ENCODE data around the gene DFFB.

DFFB gene

DNA sequence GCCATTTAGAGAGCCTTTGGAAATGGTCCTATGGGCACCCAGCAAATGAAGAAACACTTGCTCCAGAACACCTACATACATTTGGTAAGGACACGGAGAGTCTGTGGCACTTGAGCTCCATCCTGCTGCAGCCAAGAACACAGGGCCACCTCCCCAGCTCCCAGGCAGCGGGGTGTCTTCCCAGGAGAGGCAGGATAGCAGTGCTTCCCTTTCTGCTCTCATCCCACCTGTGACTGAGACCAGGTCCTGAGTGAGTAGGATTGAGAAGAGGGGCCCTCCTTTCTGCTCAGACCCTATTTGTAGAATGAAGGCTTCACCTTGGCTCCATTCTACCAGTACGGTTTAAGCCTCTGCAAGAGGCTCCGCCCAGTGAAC lies 38.7 kb downstream of the DFFB start:
- POLR2A ChIA-PET, result no interaction called here
- DNase-seq (ENCODE audit: extremely low spot score), result no peak
- no peak for TF ChIP-seq SUZ12 (IDR thresholded peaks at IDR 0.05)
- CTCF ChIA-PET, result no interaction called here

DNA sequence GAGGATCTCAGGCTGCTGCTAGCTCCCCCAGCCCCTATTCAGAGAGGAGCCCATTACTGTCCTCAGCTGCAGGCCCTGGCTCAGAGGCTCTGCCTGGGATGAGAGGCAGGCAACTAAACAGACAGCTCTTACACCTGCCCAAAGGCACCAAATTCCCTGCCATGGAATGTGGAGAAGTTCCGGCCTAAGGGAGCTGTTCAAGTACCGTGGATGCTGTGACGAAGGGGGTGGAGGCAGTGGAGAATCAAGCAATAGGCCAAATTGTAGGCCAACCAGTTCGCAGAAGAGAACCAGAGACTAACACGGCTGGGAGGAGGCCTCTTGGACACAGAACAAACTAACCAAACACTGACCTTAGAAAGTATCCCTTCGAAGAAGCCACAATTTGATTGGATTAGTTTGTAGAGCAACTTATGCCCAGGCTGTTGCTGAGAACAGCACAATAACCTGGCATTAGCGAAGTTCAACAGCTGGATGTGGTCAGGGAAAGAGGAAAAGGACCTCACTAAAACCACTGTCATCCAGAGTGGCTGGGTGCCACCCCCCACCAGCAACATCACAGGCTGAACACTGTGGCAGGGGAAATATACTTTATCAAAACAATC lies 39.2 kb downstream of the DFFB start:
- DNase-seq (ENCODE audit: extremely low spot score), result no peak
- ChIA-PET CTCF (no interaction called here), POLR2A (no interaction called here)
- no peak for TF ChIP-seq BHLHE40 (IDR thresholded peaks at IDR 0.05; ENCODE audit: borderline replicate concordance)
- no peak for TF ChIP-seq ELF4 (IDR thresholded peaks at IDR 0.05)
- TF ChIP-seq NFRKB (IDR thresholded peaks at IDR 0.05), result no peak
- no peak for TF ChIP-seq SP1 (IDR thresholded peaks at IDR 0.05)
- TF ChIP-seq SUZ12 (IDR thresholded peaks at IDR 0.05), result no peak
- no peak for TF ChIP-seq FOXK2 (IDR thresholded peaks at IDR 0.05)
- TF ChIP-seq, protein P1, sequence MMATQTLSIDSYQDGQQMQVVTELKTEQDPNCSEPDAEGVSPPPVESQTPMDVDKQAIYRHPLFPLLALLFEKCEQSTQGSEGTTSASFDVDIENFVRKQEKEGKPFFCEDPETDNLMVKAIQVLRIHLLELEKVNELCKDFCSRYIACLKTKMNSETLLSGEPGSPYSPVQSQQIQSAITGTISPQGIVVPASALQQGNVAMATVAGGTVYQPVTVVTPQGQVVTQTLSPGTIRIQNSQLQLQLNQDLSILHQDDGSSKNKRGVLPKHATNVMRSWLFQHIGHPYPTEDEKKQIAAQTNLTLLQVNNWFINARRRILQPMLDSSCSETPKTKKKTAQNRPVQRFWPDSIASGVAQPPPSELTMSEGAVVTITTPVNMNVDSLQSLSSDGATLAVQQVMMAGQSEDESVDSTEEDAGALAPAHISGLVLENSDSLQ (IDR thresholded peaks at IDR 0.05), result no peak
- no peak for TF ChIP-seq ARNT (IDR thresholded peaks at IDR 0.05)
- no peak for TF ChIP-seq L3MBTL2 (conservative IDR thresholded peaks at IDR 0.05)
- TF ChIP-seq FOXA1 (IDR thresholded peaks at IDR 0.05), result no peak
- TF ChIP-seq CTBP1 (IDR thresholded peaks at IDR 0.05; ENCODE audit: borderline replicate concordance), result no peak
- TF ChIP-seq HDGF (IDR thresholded peaks at IDR 0.05; ENCODE audit: borderline replicate concordance), result no peak
- no peak for TF ChIP-seq TARDBP (IDR thresholded peaks at IDR 0.05)
- TF ChIP-seq ZNF384 (IDR thresholded peaks at IDR 0.05), result no peak
- TF ChIP-seq FOXM1 (IDR thresholded peaks at IDR 0.05; ENCODE audit: borderline replicate concordance), result no peak
- TF ChIP-seq LEF1 (IDR thresholded peaks at IDR 0.05; ENCODE audit: borderline replicate concordance), result no peak

DNA sequence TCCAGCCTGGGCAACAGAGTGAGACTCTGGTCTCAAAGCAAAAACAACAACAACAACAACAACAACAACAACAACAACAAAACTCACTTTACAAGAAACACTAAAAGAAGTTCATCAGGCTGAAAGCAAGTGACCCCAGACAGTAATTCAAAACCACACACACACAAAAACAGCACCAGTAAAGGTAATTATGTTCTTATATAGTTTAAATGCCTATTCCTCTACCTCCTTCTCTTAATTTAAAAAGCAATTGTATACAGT lies 41.1 kb downstream of the DFFB start:
- ChIA-PET POLR2A (no interaction called here), CTCF (no interaction called here)
- TF ChIP-seq LEF1 (IDR thresholded peaks at IDR 0.05; ENCODE audit: borderline replicate concordance) (no peak), FOXA1 (IDR thresholded peaks at IDR 0.05) (no peak), TARDBP (IDR thresholded peaks at IDR 0.05) (no peak), FOXK2 (IDR thresholded peaks at IDR 0.05) (no peak), FOXM1 (IDR thresholded peaks at IDR 0.05; ENCODE audit: borderline replicate concordance) (no peak), ARNT (IDR thresholded peaks at IDR 0.05) (no peak), ELF4 (IDR thresholded peaks at IDR 0.05) (no peak)
- TF ChIP-seq, protein P1 (IDR thresholded peaks at IDR 0.05), result no peak
- no peak for DNase-seq (ENCODE audit: extremely low spot score)

DNA sequence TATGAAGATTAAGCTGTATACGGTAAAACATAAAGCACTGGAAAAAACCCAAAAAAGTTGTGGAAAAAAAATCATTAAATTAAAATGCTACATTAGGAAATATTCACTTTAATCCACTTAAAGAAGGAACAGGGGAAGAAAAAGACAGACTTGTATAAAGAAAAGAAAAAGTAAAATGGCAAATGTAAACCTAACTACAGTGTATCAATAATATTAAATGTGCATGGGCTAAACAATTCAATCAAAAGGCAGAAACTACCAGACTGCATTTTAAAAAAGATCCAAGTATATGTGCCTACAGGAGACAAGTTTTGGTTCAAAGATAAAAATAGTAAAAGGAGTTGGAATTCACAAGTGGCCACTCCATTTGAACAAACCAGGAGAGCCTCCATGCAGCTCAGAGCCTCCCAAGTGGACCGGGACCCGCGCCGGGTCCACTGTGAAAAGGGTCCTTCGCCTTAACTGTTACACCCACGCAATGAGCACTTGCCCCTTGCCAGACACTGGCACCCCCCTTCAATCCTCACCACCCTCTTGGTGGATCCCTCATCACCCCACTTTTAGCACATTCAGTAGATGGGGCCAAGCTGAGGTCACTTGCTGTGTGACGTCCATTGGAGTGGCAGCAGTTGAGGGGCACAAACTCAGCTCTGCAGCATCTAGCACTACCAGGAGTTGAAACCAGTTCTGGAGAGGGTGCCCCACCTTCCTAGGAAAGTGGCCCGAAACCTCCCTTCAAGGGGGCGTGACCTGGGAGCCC lies 41.9 kb downstream of the DFFB start:
- POLR2A ChIA-PET, result interaction anchor here (0.6 to 0.7 kb wide), 3 partner anchors 11 to 132 kb away, joined by 3 to 4 read pairs (median 3); partner anchors contain the start of genes CEP104 and DFFB
- CTCF ChIA-PET, result no interaction called here
- no peak for DNase-seq (ENCODE audit: extremely low spot score)
- TF ChIP-seq FOXK2 (IDR thresholded peaks at IDR 0.05), result no peak
- TF ChIP-seq ARNT (IDR thresholded peaks at IDR 0.05), result no peak
- no peak for TF ChIP-seq NFRKB (IDR thresholded peaks at IDR 0.05)
- no peak for TF ChIP-seq CTBP1 (IDR thresholded peaks at IDR 0.05; ENCODE audit: borderline replicate concordance)
- TF ChIP-seq TARDBP (IDR thresholded peaks at IDR 0.05), result no peak
- TF ChIP-seq ZNF384 (IDR thresholded peaks at IDR 0.05), result no peak
- no peak for TF ChIP-seq SUZ12 (IDR thresholded peaks at IDR 0.05)
- no peak for TF ChIP-seq HDGF (IDR thresholded peaks at IDR 0.05; ENCODE audit: borderline replicate concordance)
- TF ChIP-seq, protein P1 (IDR thresholded peaks at IDR 0.05), result no peak
- no peak for TF ChIP-seq SP1 (IDR thresholded peaks at IDR 0.05)
- TF ChIP-seq L3MBTL2 (conservative IDR thresholded peaks at IDR 0.05), result no peak
- TF ChIP-seq FOXM1 (IDR thresholded peaks at IDR 0.05; ENCODE audit: borderline replicate concordance), result no peak

DNA sequence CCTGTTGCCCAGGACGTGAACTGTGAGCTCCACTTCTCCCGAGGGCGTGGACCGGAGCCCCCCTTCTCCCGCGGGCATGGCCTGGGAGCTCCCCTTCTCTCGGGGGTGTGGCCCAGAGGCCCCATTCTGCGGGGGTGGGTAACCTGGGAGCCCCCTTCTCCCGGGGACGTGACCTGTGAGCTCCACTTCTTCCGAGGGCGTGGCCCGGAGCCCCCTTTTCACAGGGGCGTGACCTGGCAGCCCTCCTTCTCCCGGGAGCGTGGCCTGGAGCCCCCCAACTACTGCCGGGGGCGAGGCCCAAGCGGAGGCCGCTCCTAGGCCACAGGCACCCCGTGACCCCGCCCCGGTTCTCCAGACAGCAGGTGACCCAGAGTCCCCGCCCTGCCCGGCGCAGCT lies 42.5 kb downstream of the DFFB start:
- no peak for DNase-seq (ENCODE audit: extremely low spot score)
- ChIA-PET POLR2A (interaction anchor here (0.6 to 1.0 kb wide), 4 partner anchors 12 to 131 kb away, joined by 3 to 4 read pairs (median 3); partner anchors contain the start of genes CEP104 and DFFB), CTCF (no interaction called here)
- TF ChIP-seq TARDBP (IDR thresholded peaks at IDR 0.05) (no peak), L3MBTL2 (conservative IDR thresholded peaks at IDR 0.05) (no peak), NFRKB (IDR thresholded peaks at IDR 0.05) (no peak), HDGF (IDR thresholded peaks at IDR 0.05; ENCODE audit: borderline replicate concordance) (no peak)
- TF ChIP-seq, protein P1 (IDR thresholded peaks at IDR 0.05), result no peak
